ENCODE measurements around the gene RBBP5.

RBBP5 gene

GRCh38 chr1:205045146-205045545 is 76.6 kb downstream of the RBBP5 start:
- no peak overlapping the region for H2AFZ ChIP-seq (ENCODE audit: low read length)
- no peaks in the 10 kb centered on the region for H3K9me3 ChIP-seq (ENCODE audit: low read length)
- H3K27me3 ChIP-seq (ENCODE audit: insufficient read depth, low read length): peaks cover 5% of the 10 kb centered on the region; the same call in 1 of the 2 replicates
- no peaks in the 10 kb centered on the region for H3K9me2 ChIP-seq (ENCODE audit: low read depth, low read length)
- no peaks in the 10 kb centered on the region for H3K36me3 ChIP-seq (ENCODE audit: insufficient read depth, low read length)
- H3F3A ChIP-seq (ENCODE audit: insufficient read depth, low read length): no peaks in the 10 kb centered on the region
- no peak overlapping the region for H3K4me2 ChIP-seq (ENCODE audit: low read length)
- no peak for TF ChIP-seq CTCF (IDR thresholded peaks at IDR 0.05; ENCODE audit: low read length)
- TF ChIP-seq EZH2 (IDR thresholded peaks at IDR 0.05; ENCODE audit: borderline replicate concordance, low read length): no peak
- H3K4me1 ChIP-seq (ENCODE audit: insufficient read depth, low read length, severe bottlenecking): no peaks in the 10 kb centered on the region
- no peaks in the 10 kb centered on the region for H4K20me1 ChIP-seq (ENCODE audit: insufficient read depth, low read length)
- H3K27ac ChIP-seq (ENCODE audit: low read depth, low read length, poor library complexity, severe bottlenecking): no peak overlapping the region
- H3K4me3 ChIP-seq (ENCODE audit: low read depth, low read length, poor library complexity, severe bottlenecking): no peak overlapping the region
- H3K9ac ChIP-seq (ENCODE audit: low read length): no peak overlapping the region
- no peaks in the 10 kb centered on the region for H3K79me2 ChIP-seq (ENCODE audit: insufficient read depth, low read length)

GRCh38 chr1:205044741-205045140 is 77.0 kb downstream of the RBBP5 start:
- H3K27me3 ChIP-seq (ENCODE audit: insufficient read depth, low read length): peaks cover 5% of the 10 kb centered on the region; the same call in 1 of the 2 replicates
- H4K20me1 ChIP-seq (ENCODE audit: insufficient read depth, low read length): no peaks in the 10 kb centered on the region
- H3F3A ChIP-seq (ENCODE audit: insufficient read depth, low read length): no peaks in the 10 kb centered on the region
- H3K9me2 ChIP-seq (ENCODE audit: low read depth, low read length): no peaks in the 10 kb centered on the region
- no peaks in the 10 kb centered on the region for H3K79me2 ChIP-seq (ENCODE audit: insufficient read depth, low read length)
- H2AFZ ChIP-seq (ENCODE audit: low read length): no peak overlapping the region
- no peaks in the 10 kb centered on the region for H3K36me3 ChIP-seq (ENCODE audit: insufficient read depth, low read length)
- no peaks in the 10 kb centered on the region for H3K4me1 ChIP-seq (ENCODE audit: insufficient read depth, low read length, severe bottlenecking)
- TF ChIP-seq EZH2 (IDR thresholded peaks at IDR 0.05; ENCODE audit: borderline replicate concordance, low read length) (no peak), CTCF (IDR thresholded peaks at IDR 0.05; ENCODE audit: low read length) (no peak)
- H3K9me3 ChIP-seq (ENCODE audit: low read length): no peaks in the 10 kb centered on the region
- H3K4me2 ChIP-seq (ENCODE audit: low read length): no peak overlapping the region
- no peak overlapping the region for H3K9ac ChIP-seq (ENCODE audit: low read length)
- no peak overlapping the region for H3K4me3 ChIP-seq (ENCODE audit: low read depth, low read length, poor library complexity, severe bottlenecking)
- no peak overlapping the region for H3K27ac ChIP-seq (ENCODE audit: low read depth, low read length, poor library complexity, severe bottlenecking)

- Histone ChIP-seq H3K79me2 (ENCODE audit: insufficient read depth, low read length) (no peaks in the 10 kb centered on the region), H3K9ac (ENCODE audit: low read length) (no peak overlapping the region), H3K4me3 (ENCODE audit: low read depth, low read length, poor library complexity, severe bottlenecking) (no peak overlapping the region), H3F3A (ENCODE audit: insufficient read depth, low read length) (no peaks in the 10 kb centered on the region), H3K4me2 (ENCODE audit: low read length) (no peak overlapping the region), H3K27ac (ENCODE audit: low read depth, low read length, poor library complexity, severe bottlenecking) (no peak overlapping the region), H3K4me1 (ENCODE audit: insufficient read depth, low read length, severe bottlenecking) (no peaks in the 10 kb centered on the region), H4K20me1 (ENCODE audit: insufficient read depth, low read length) (no peaks in the 10 kb centered on the region), H3K9me3 (ENCODE audit: low read length) (no peaks in the 10 kb centered on the region), H2AFZ (ENCODE audit: low read length) (no peak overlapping the region), H3K9me2 (ENCODE audit: low read depth, low read length) (no peaks in the 10 kb centered on the region), H3K36me3 (ENCODE audit: insufficient read depth, low read length) (no peaks in the 10 kb centered on the region), H3K27me3 (ENCODE audit: insufficient read depth, low read length) (peaks cover 5% of the 10 kb centered on the region; the same call in 1 of the 2 replicates)
- TF ChIP-seq CTCF (IDR thresholded peaks at IDR 0.05; ENCODE audit: low read length): no peak
- no peak for TF ChIP-seq EZH2 (IDR thresholded peaks at IDR 0.05; ENCODE audit: borderline replicate concordance, low read length)
Measured at GRCh38 chr1:205043866-205044265, 77.9 kb downstream of the RBBP5 start.

Measured in OCI-LY1 (cell line).